Endothelial cell of umbilical vein (primary cell): ENCODE data around the gene KLRG1. TPM values are rescaled to one million over a fixed set of nuclear protein-coding genes. Genes with fewer than 3 reads are reported as not detected.

Source experiments
- BruUV-seq: library from RNA; stranded (reverse); fragments of 400-500 nt; replicated peaks from 2 replicates; lab custom pipeline; 2021; lab: Mats Ljungman, UMichigan
- CTCF ChIA-PET: fragments of 300-600, 350-600 bp; sonication (Branson Sonifier 250); formaldehyde crosslinking; loops from one replicate; lab custom pipeline; 2021; ENCODE audit warnings: antibody characterized with exemption, inconsistent platforms; lab: Charles Lee
- POLR2A ChIA-PET: fragments of 300-600, 350-600 bp; sonication (Branson Sonifier 250); formaldehyde crosslinking; loops from one replicate; lab custom pipeline; 2021; ENCODE audit warnings: antibody characterized with exemption, inconsistent platforms; lab: Charles Lee
- DNase-seq: peaks from one replicate; pipeline ENCODE4 v3.0.0-alpha.2; 2011; ENCODE audit warnings: low read depth, low spot score
- FAIRE-seq: peaks from 2 replicates; lab custom pipeline; 2011; peaks lifted over from hg19 to GRCh38; lab: Jason Lieb, UNC
- H2AFZ ChIP-seq: 2 replicates; pipeline ENCODE4 v1.6.0; 2012; ENCODE audit warnings: low read depth, low read length, control low read depth, inconsistent platforms
- H3K27ac ChIP-seq: 2 replicates; pipeline ENCODE4 v1.5.1; 2011; ENCODE audit warnings: low read depth, mild to moderate bottlenecking, control low read depth, low read length, moderate library complexity; ENCODE audit not compliant: insufficient read depth
- H3K27me3 ChIP-seq, 2 experiments: 2 replicates each; pipeline versions ENCODE4 v1.6.0 to v1.6.1; 2011; ENCODE audit warnings: low read length in 2 of 2, mixed read lengths in 1 of 2; ENCODE audit not compliant: control insufficient read depth in 2 of 2, insufficient read depth in 2 of 2
- H3K36me3 ChIP-seq, 2 experiments: 2 replicates in 1 of 2; 3 replicates in 1 of 2; pipeline ENCODE4 v1.5.1; 2011; ENCODE audit warnings: low read length in 2 of 2, mild to moderate bottlenecking in 1 of 2, moderate library complexity in 1 of 2; ENCODE audit not compliant: control insufficient read depth in 2 of 2, insufficient read depth in 2 of 2; ENCODE audit errors: extremely low read depth in 1 of 2
- H3K4me1 ChIP-seq: 3 replicates; pipeline ENCODE4 v1.5.1; 2011; ENCODE audit warnings: mild to moderate bottlenecking, low read length; ENCODE audit not compliant: control insufficient read depth, insufficient read depth; ENCODE audit errors: extremely low read depth
- H3K4me2 ChIP-seq: 2 replicates; pipeline ENCODE4 v1.6.1; 2011; ENCODE audit warnings: low read length, control low read depth, mixed read lengths; ENCODE audit not compliant: insufficient read depth
- H3K4me3 ChIP-seq, 3 experiments: fragments of 200-600 bp in 1 of 3; sonication (generic), shearing (Covaris generic) in 1 of 3; replicated peaks in 1 of 3; 2 replicates each; pipeline ENCODE4 v1.5.1; 2011 to 2016; ENCODE audit warnings: control low read depth in 3 of 3, low read length in 3 of 3, mild to moderate bottlenecking in 2 of 3, inconsistent platforms in 1 of 3, low read depth in 1 of 3, moderate library complexity in 1 of 3; ENCODE audit not compliant: insufficient read depth in 1 of 3
- H3K79me2 ChIP-seq: 2 replicates; pipeline ENCODE4 v1.6.0; 2012; ENCODE audit warnings: low read length, inconsistent platforms; ENCODE audit not compliant: control insufficient read depth, insufficient read depth
- H3K9ac ChIP-seq: replicated peaks from 2 replicates; pipeline ENCODE3; 2011; ENCODE audit warnings: low read length, control low read depth; ENCODE audit not compliant: insufficient read depth; ENCODE audit errors: extremely low read depth
- H3K9me1 ChIP-seq: replicated peaks from 3 replicates; pipeline ENCODE4 v1.6.0; 2011; ENCODE audit warnings: mild to moderate bottlenecking, low read length; ENCODE audit not compliant: control insufficient read depth, insufficient read depth; ENCODE audit errors: extremely low read depth
- H3K9me3 ChIP-seq: replicated peaks from 2 replicates; pipeline ENCODE4 v1.5.1; 2012; ENCODE audit warnings: low read length, inconsistent platforms; ENCODE audit not compliant: control insufficient read depth, insufficient read depth
- H4K20me1 ChIP-seq: replicated peaks from 2 replicates; pipeline ENCODE3; 2011; ENCODE audit warnings: mild to moderate bottlenecking, low read length; ENCODE audit not compliant: control insufficient read depth, insufficient read depth; ENCODE audit errors: extremely low read depth
- CTCF ChIP-seq, 2 donors: IDR thresholded peaks; 1 replicate in 1 of 2; 2 replicates in 1 of 2; pipeline ENCODE4 v1.5.1; 2011; ENCODE audit warnings: low read length in 2 of 2, mild to moderate bottlenecking in 2 of 2, moderate library complexity in 2 of 2, control low read depth in 1 of 2, inconsistent platforms in 1 of 2, low read depth in 1 of 2; ENCODE audit not compliant: insufficient read depth in 1 of 2; ENCODE audit errors: extremely low read depth in 1 of 2
- EZH2 ChIP-seq: IDR thresholded peaks from 2 replicates; pipeline ENCODE4 v1.6.1; 2012; ENCODE audit warnings: borderline replicate concordance, low read depth, mild to moderate bottlenecking, moderate library complexity, low read length, inconsistent platforms; ENCODE audit not compliant: severe bottlenecking
- FOS ChIP-seq: IDR thresholded peaks from 2 replicates; pipeline ENCODE4 v1.6.1; 2011; ENCODE audit warnings: mild to moderate bottlenecking, low read length, moderate library complexity, borderline replicate concordance; ENCODE audit not compliant: insufficient read depth
- GATA2 ChIP-seq: IDR thresholded peaks from 2 replicates; pipeline ENCODE4 v1.7.0; 2011; ENCODE audit warnings: low read depth, mild to moderate bottlenecking, moderate library complexity, mixed read lengths, low read length; ENCODE audit not compliant: insufficient read length, insufficient read depth
- JUN ChIP-seq: IDR thresholded peaks from 2 replicates; pipeline ENCODE4 v1.6.1; 2011; ENCODE audit warnings: borderline replicate concordance, low read depth; ENCODE audit not compliant: insufficient read length, insufficient read depth
- MAX ChIP-seq: IDR thresholded peaks from 2 replicates; pipeline ENCODE4 v1.6.1; 2011; ENCODE audit not compliant: insufficient read depth, insufficient read length
- MYC ChIP-seq: IDR thresholded peaks from one replicate; pipeline ENCODE4 v1.6.1; 2011; ENCODE audit warnings: mild to moderate bottlenecking, low read depth, low read length
- POLR2A ChIP-seq: IDR thresholded peaks from 2 replicates; pipeline ENCODE4 v1.6.1; 2012; ENCODE audit warnings: low read depth, mild to moderate bottlenecking, control low read depth, low read length
- POLR2AphosphoS5 ChIP-seq: IDR thresholded peaks from 2 replicates; pipeline ENCODE4 v1.6.1; 2012; ENCODE audit warnings: low read depth, mild to moderate bottlenecking, control low read depth, low read length, moderate library complexity; ENCODE audit not compliant: insufficient read depth
- dilution Hi-C: fragments of 300-500 bp; cut with MboI; formaldehyde crosslinking; loops from one replicate; pipeline ENCODE4 v1.15.0; 2019; ENCODE audit warnings: low sequenced_read_pairs; ENCODE audit not compliant: extremely low pct_ligation_motif_present
- intact Hi-C: fragments of 100-400 bp; cut with micrococcal nuclease; formaldehyde crosslinking; loops from one replicate; pipeline ENCODE4 v1.10.0; 2022
- polyA plus RNA-seq, 4 experiments: library from polyadenylated mRNA; depleted of rRNA in 3 of 4; stranded (reverse) in 3 of 4; unstranded in 1 of 4; fragments of >200 nt; gene quantifications; 2 replicates each; pipeline versions ENCODE4 v1.2.1 to v1.2.3, GENCODE V29; 2011 to 2012; ENCODE audit warnings: missing spikeins in 1 of 4
- total RNA-seq: library from RNA; stranded (reverse); gene quantifications from 2 replicates; pipeline ENCODE4 v1.2.3, GENCODE V29; 2021

The KLRG1 gene
- total and polyA plus RNA-seq, 2 donors (not counting 3 experiments of a cell fraction or from before 2014, with no cell fraction given): 4.4 to 15.9 TPM

GRCh38 chr12:8993827-8994226 lies 4.5 kb downstream of the KLRG1 start:
- peaks cover 53% of the 10 kb centered on the region for H3K4me1 ChIP-seq
- no TSS peak for BruUV-seq
- H3K36me3 ChIP-seq: no peaks in the 10 kb centered on the region
- no peak for TF ChIP-seq POLR2AphosphoS5
- no peak for TF ChIP-seq JUN
- no peak for TF ChIP-seq MYC
- no peak for TF ChIP-seq EZH2
- no peak for TF ChIP-seq MAX
- no peak for TF ChIP-seq GATA2
- TF ChIP-seq CTCF (IDR thresholded peaks at IDR 0.05; ENCODE audit: extremely low read depth in 1 of 2, insufficient read depth in 1 of 2, low read depth in 1 of 2, low read length in 2 of 2): no peak
- no peak for TF ChIP-seq POLR2A
- no peak for TF ChIP-seq FOS
- FAIRE-seq (no peak), DNase-seq (no peak)
- H3K27ac ChIP-seq: no peak overlapping the region
- H4K20me1 ChIP-seq: no peaks in the 10 kb centered on the region
- H2AFZ ChIP-seq: no peak overlapping the region
- no peaks in the 10 kb centered on the region for H3K27me3 ChIP-seq
- no peak overlapping the region for H3K4me2 ChIP-seq
- POLR2A ChIA-PET: no interaction called here
- intact Hi-C loops: no loop called here
- no peak overlapping the region for H3K9ac ChIP-seq
- H3K4me3 ChIP-seq: no peak overlapping the region
- H3K79me2 ChIP-seq: no peaks in the 10 kb centered on the region
- CTCF ChIA-PET: interaction anchor here (1.2 kb wide), 1 partner anchor 44 kb away, joined by 4 read pairs; the partner anchor contains the start of gene M6PR
- no peaks in the 10 kb centered on the region for H3K9me3 ChIP-seq
- dilution Hi-C loops: no loop called here
- no peaks in the 10 kb centered on the region for H3K9me1 ChIP-seq
